Measurements from ENCODE around the gene CHRNB4.

DNA sequence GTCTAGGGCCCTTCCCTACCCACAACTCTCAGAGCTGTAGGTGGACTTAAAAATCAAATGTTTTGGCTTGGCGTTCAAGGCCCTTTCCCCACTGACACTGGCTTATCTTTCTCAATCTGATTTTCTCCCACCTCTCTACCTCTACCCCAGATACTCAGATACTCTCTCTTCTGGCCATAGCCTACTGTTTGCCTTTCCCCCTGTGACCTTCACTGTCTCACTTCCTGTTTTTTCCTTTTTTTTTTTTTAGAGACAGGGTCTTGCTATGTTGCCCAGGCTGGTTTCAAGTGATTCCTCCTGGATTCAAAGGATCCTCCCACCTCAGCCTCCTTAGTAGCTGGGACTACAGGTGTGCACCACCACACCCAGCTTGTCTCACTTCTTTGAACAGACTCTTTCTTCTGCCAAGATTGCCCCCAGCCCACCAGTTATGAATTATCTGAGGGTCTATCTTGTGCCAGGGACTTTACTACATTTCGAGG is 4.6 kb downstream of the CHRNB4 start:
- TF ChIP-seq, protein P1, sequence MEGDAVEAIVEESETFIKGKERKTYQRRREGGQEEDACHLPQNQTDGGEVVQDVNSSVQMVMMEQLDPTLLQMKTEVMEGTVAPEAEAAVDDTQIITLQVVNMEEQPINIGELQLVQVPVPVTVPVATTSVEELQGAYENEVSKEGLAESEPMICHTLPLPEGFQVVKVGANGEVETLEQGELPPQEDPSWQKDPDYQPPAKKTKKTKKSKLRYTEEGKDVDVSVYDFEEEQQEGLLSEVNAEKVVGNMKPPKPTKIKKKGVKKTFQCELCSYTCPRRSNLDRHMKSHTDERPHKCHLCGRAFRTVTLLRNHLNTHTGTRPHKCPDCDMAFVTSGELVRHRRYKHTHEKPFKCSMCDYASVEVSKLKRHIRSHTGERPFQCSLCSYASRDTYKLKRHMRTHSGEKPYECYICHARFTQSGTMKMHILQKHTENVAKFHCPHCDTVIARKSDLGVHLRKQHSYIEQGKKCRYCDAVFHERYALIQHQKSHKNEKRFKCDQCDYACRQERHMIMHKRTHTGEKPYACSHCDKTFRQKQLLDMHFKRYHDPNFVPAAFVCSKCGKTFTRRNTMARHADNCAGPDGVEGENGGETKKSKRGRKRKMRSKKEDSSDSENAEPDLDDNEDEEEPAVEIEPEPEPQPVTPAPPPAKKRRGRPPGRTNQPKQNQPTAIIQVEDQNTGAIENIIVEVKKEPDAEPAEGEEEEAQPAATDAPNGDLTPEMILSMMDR (conservative IDR thresholded peaks at IDR 0.05) = no peak
- TF ChIP-seq EZH2 (IDR thresholded peaks at IDR 0.05; ENCODE audit: low read depth) = no peak
